Bronchial epithelial cell (primary cell): ENCODE results near the gene TNFRSF12A. TPM values are rescaled to one million over a fixed set of nuclear protein-coding genes. Genes with fewer than 3 reads are reported as not detected.

Experiments used
- DNase-seq: peaks from one replicate; pipeline ENCODE4 v3.0.0-alpha.2; 2010; ENCODE audit warnings: low read depth
- FAIRE-seq: peaks from 2 replicates; lab custom pipeline; 2011; peaks lifted over from hg19 to GRCh38; lab: Jason Lieb, UNC
- H3K27me3 ChIP-seq: 2 replicates; pipeline ENCODE4 v1.5.1; 2011; ENCODE audit warnings: low read length; ENCODE audit not compliant: control insufficient read depth, insufficient read depth
- H3K36me3 ChIP-seq: 2 replicates; pipeline ENCODE4 v1.5.1; 2011; ENCODE audit warnings: low read length; ENCODE audit not compliant: control insufficient read depth, insufficient read depth
- H3K4me3 ChIP-seq: 2 replicates; pipeline ENCODE4 v1.5.1; 2011; ENCODE audit warnings: mild to moderate bottlenecking, low read depth, low read length, control low read depth
- CTCF ChIP-seq: IDR thresholded peaks from 2 replicates; pipeline ENCODE4 v1.5.1; 2011; ENCODE audit warnings: mild to moderate bottlenecking, moderate library complexity, low read length, control low read depth, inconsistent platforms; ENCODE audit not compliant: insufficient read depth, severe bottlenecking
- total RNA-seq: library from RNA; depleted of rRNA; stranded (reverse); fragments of >200 nt; gene quantifications from 2 replicates; pipeline ENCODE4 v1.2.1, GENCODE V29; 2014

The TNFRSF12A gene
- total RNA-seq, 1 donor from 2014 or later, result 686 TPM

GRCh38 chr16:3071655-3072054 is 51.5 kb downstream of the TNFRSF12A start:
- H3K36me3 ChIP-seq, result no peaks in the 10 kb centered on the region
- no peak for TF ChIP-seq CTCF
- DNase-seq (no peak), FAIRE-seq (no peak)
- H3K4me3 ChIP-seq, result no peak overlapping the region
- no peaks in the 10 kb centered on the region for H3K27me3 ChIP-seq

Other genes with a start within 250 kb of the TNFRSF12A start
- 468 and 946 TPM in 2 replicates for gene ELOB, start 243.1 kb upstream of the TNFRSF12A start, total RNA-seq
- not detected in 2 replicates for gene PRSS33, start 232.8 kb upstream of the TNFRSF12A start, total RNA-seq
- not detected in 2 replicates for gene PRSS41, start 221.9 kb upstream of the TNFRSF12A start, total RNA-seq
- gene PRSS21, start 203.1 kb upstream of the TNFRSF12A start, total RNA-seq, result 2.8 and 4.5 TPM in 2 replicates
- gene ZG16B, start 190.1 kb upstream of the TNFRSF12A start, total RNA-seq, result 0.53 and 0.90 TPM in 2 replicates
- 9.2 and 16.9 TPM in 2 replicates for gene PRSS22, start 162.2 kb upstream of the TNFRSF12A start, total RNA-seq
- 63.7 and 76.0 TPM in 2 replicates for gene FLYWCH2, start 137.2 kb upstream of the TNFRSF12A start, total RNA-seq
- gene FLYWCH1, start 108.4 kb upstream of the TNFRSF12A start, total RNA-seq, result 41.9 and 96.5 TPM in 2 replicates
- 1.1 and 1.2 TPM in 2 replicates for gene KREMEN2, start 56.1 kb upstream of the TNFRSF12A start, total RNA-seq
- 5.3 and 5.5 TPM in 2 replicates for gene PAQR4, start 51.0 kb upstream of the TNFRSF12A start, total RNA-seq
- 0.26 and 0.51 TPM in 2 replicates for gene PKMYT1, start 39.9 kb upstream of the TNFRSF12A start, total RNA-seq
- under 0.01 and 0.13 TPM in 2 replicates for gene CLDN9, start 7.4 kb upstream of the TNFRSF12A start, total RNA-seq
- not detected in 2 replicates for gene CLDN6, start 2.2 kb upstream of the TNFRSF12A start, total RNA-seq
- 1.1 and 5.6 TPM in 2 replicates for gene HCFC1R1, start 3.6 kb downstream of the TNFRSF12A start, total RNA-seq
- 23.7 and 28.4 TPM in 2 replicates for gene THOC6, start 3.7 kb downstream of the TNFRSF12A start, total RNA-seq
- 24.5 and 56.1 TPM in 2 replicates for gene BICDL2, start 16.6 kb downstream of the TNFRSF12A start, total RNA-seq
- gene MMP25, start 26.2 kb downstream of the TNFRSF12A start, total RNA-seq, result under 0.01 and 0.13 TPM in 2 replicates
- 0.53 and 2.8 TPM in 2 replicates for gene IL32, start 45.3 kb downstream of the TNFRSF12A start, total RNA-seq
- not detected in 2 replicates for gene ZSCAN10, start 78.9 kb downstream of the TNFRSF12A start, total RNA-seq
- 17.5 and 22.4 TPM in 2 replicates for gene ZNF205, start 92.2 kb downstream of the TNFRSF12A start, total RNA-seq
- 7.6 and 10.6 TPM in 2 replicates for gene ZNF213, start 114.7 kb downstream of the TNFRSF12A start, total RNA-seq
- not detected in 2 replicates for gene OR1F1, start 167.8 kb downstream of the TNFRSF12A start, total RNA-seq
- gene ZNF200, start 214.8 kb downstream of the TNFRSF12A start, total RNA-seq, result 9.5 and 9.9 TPM in 2 replicates
- not detected in 2 replicates for gene MEFV, start 236.3 kb downstream of the TNFRSF12A start, total RNA-seq